Gastroesophageal sphincter (tissue), 4 donors: ENCODE results near the gene RBBP7. TPM values are rescaled to one million over a fixed set of nuclear protein-coding genes. Genes with fewer than 3 reads are reported as not detected.

ENCODE experiments used
- ATAC-seq: fragments of 150-250 bp; one replicate; pipeline ENCODE4 v1.9.1; 2016; ENCODE audit warnings: mild to moderate bottlenecking, moderate library complexity
- H3K27ac ChIP-seq, 4 donors: fragments of 200-600 bp; sonication (generic) in 3 of 4; 1 replicate in 3 of 4; 2 replicates in 1 of 4; pipeline ENCODE4 v1.5.1; 2016 to 2019
- H3K27me3 ChIP-seq: fragments of 200-600 bp; sonication (generic); one replicate; pipeline ENCODE4 v1.5.1; 2019
- H3K36me3 ChIP-seq, 2 donors: fragments of 200-600 bp; sonication (generic); one replicate each; pipeline ENCODE4 v1.5.1; 2019; ENCODE audit warnings: control low read depth in 1 of 2
- H3K4me1 ChIP-seq, 3 donors: fragments of 200-600 bp; sonication (generic); 1 replicate in 2 of 3; 2 replicates in 1 of 3; pipeline ENCODE4 v1.5.1; 2016 to 2019; ENCODE audit warnings: control low read depth in 2 of 3
- H3K4me3 ChIP-seq, 2 donors: fragments of 200-600 bp; sonication (generic); one replicate each; pipeline ENCODE4 v1.5.1; 2019; ENCODE audit warnings: mild to moderate bottlenecking in 1 of 2, moderate library complexity in 1 of 2
- H3K9me3 ChIP-seq, 3 donors: fragments of 200-600 bp; sonication (generic); one replicate each; pipeline ENCODE4 v1.5.1; 2017 to 2019; ENCODE audit warnings: control low read depth in 2 of 3
- CTCF ChIP-seq, 4 experiments: fragments of 200-600 bp in 2 of 4; fragments of 450-650 bp in 2 of 4; sonication (generic) in 1 of 4; IDR thresholded peaks; one replicate each; pipeline ENCODE4 v1.5.1; 2017 to 2019; ENCODE audit warnings: antibody characterized with exemption in 4 of 4, mild to moderate bottlenecking in 2 of 4, moderate library complexity in 2 of 4
- EP300 ChIP-seq: sonication (generic); formaldehyde crosslinking; IDR thresholded peaks from one replicate; pipeline ENCODE4 v1.6.1; 2017; ENCODE audit warnings: antibody characterized with exemption, mild to moderate bottlenecking
- POLR2A ChIP-seq, 2 donors: fragments of 450-650 bp; IDR thresholded peaks; one replicate each; pipeline ENCODE4 v1.6.1; 2017; ENCODE audit warnings: antibody characterized with exemption in 2 of 2, mild to moderate bottlenecking in 2 of 2, moderate library complexity in 1 of 2
- POLR2AphosphoS5 ChIP-seq: sonication (generic); formaldehyde crosslinking; IDR thresholded peaks from one replicate; pipeline ENCODE4 v1.6.1; 2017; ENCODE audit warnings: antibody characterized with exemption
- WGBS, 2 donors: methylation state at CpG; one replicate each; pipeline ENCODE4 v1.1.5; 2018; ENCODE audit warnings: low coverage in 1 of 2; 5-methylcytosine and 5-hydroxymethylcytosine counted together
- total RNA-seq, 4 donors: library from RNA; depleted of rRNA; stranded (reverse); fragments of >200 nt; gene quantifications; one replicate each; pipeline ENCODE4 v1.1.0, GENCODE V29; 2016

Gene RBBP7
- total RNA-seq, 4 donors from 2014 or later: 112 to 233 (median 119) TPM

GRCh38 chrX:16883487-16883804, 13.3 kb upstream of the RBBP7 start:
- ATAC-seq: no peak
- Histone ChIP-seq H3K27me3 (no peaks in the 10 kb centered on the region), H3K9me3 (no peaks in the 10 kb centered on the region), H3K4me1 (peaks cover 0 to 13% (median 0%) of the 10 kb centered on the region in 3 donors), H3K36me3 (no peaks in the 10 kb centered on the region), H3K4me3 (peak overlapping the region in 1 of 2 donors; percentile 50), H3K27ac (peak overlapping the region in 2 of 4 donors; percentile 72 to 79)
- 40 to 67% methylated on average over 1 to 3 of the region's 3 CpGs for WGBS, 2 donors
- TF ChIP-seq CTCF (IDR thresholded peaks at IDR 0.05) (no peak), POLR2AphosphoS5 (no peak), POLR2A (IDR thresholded peaks at IDR 0.05) (no peak), EP300 (no peak)

- 0 to 6% methylated on average over 11 to 13 of the region's 27 CpGs for WGBS, 2 donors
Measured at GRCh38 chrX:16882702-16883486, 12.7 kb upstream of the RBBP7 start.

GRCh38 chrX:16882169-16882568, 12.0 kb upstream of the RBBP7 start:
- no peak for TF ChIP-seq EP300
- H3K4me3 ChIP-seq: peak overlapping the region; percentile 39 to 50
- H3K9me3 ChIP-seq: no peaks in the 10 kb centered on the region
- ATAC-seq: peak; percentile 49
- peak overlapping the region in 1 of 4 donors; percentile 72 for H3K27ac ChIP-seq
- no peaks in the 10 kb centered on the region for H3K36me3 ChIP-seq
- no peaks in the 10 kb centered on the region for H3K27me3 ChIP-seq
- WGBS, 2 donors: 7 to 23% methylated on average over 3 of the region's 7 CpGs
- peaks cover 0 to 13% (median 0%) of the 10 kb centered on the region in 3 donors for H3K4me1 ChIP-seq

More at GRCh38 chrX:16882702-16883486, 12.7 kb upstream of the RBBP7 start:
- Histone ChIP-seq H3K9me3 (no peaks in the 10 kb centered on the region), H3K4me1 (peaks cover 0 to 13% (median 0%) of the 10 kb centered on the region in 3 donors), H3K27ac (peak overlapping the region; percentile 50 to 79 (median 72)), H3K36me3 (no peaks in the 10 kb centered on the region), H3K4me3 (peak overlapping the region; percentile 39 to 50), H3K27me3 (no peaks in the 10 kb centered on the region)
- ATAC-seq: peak; percentile 52
- peak; percentile 7 to 63 (median 48) for TF ChIP-seq CTCF (IDR thresholded peaks at IDR 0.05)
- TF ChIP-seq POLR2AphosphoS5: no peak

GRCh38 chrX:16876696-16877095, 6.5 kb upstream of the RBBP7 start:
- no peak for TF ChIP-seq EP300
- no peak for TF ChIP-seq POLR2AphosphoS5
- no peak for TF ChIP-seq CTCF (IDR thresholded peaks at IDR 0.05)
- TF ChIP-seq POLR2A (IDR thresholded peaks at IDR 0.05): no peak
- no peaks in the 10 kb centered on the region for H3K9me3 ChIP-seq
- H3K4me1 ChIP-seq: peaks cover 0 to 7% (median 0%) of the 10 kb centered on the region in 3 donors
- WGBS, 2 donors: 14 to 57% methylated on average over 1 of the region's 1 CpG
- no peaks in the 10 kb centered on the region for H3K36me3 ChIP-seq
- H3K4me3 ChIP-seq: no peak overlapping the region
- ATAC-seq: no peak
- H3K27me3 ChIP-seq: no peaks in the 10 kb centered on the region
- H3K27ac ChIP-seq: no peak overlapping the region

- no peaks in the 10 kb centered on the region for H3K36me3 ChIP-seq
- H3K4me3 ChIP-seq: no peak overlapping the region
- 76 to 77% methylated on average over 4 to 5 of the region's 5 CpGs for WGBS, 2 donors
- ATAC-seq: no peak
- no peaks in the 10 kb centered on the region for H3K9me3 ChIP-seq
- H3K27me3 ChIP-seq: no peaks in the 10 kb centered on the region
- peaks cover 0 to 16% (median 9%) of the 10 kb centered on the region in 3 donors for H3K4me1 ChIP-seq
- no peak for TF ChIP-seq POLR2AphosphoS5
- no peak overlapping the region for H3K27ac ChIP-seq
Measured at GRCh38 chrX:16874458-16875095, 4.4 kb upstream of the RBBP7 start.

GRCh38 chrX:16873106-16873505, 2.9 kb upstream of the RBBP7 start:
- no peak for ATAC-seq
- Histone ChIP-seq H3K27ac (no peak overlapping the region), H3K9me3 (no peaks in the 10 kb centered on the region), H3K36me3 (no peaks in the 10 kb centered on the region), H3K4me1 (peaks cover 0 to 25% (median 9%) of the 10 kb centered on the region in 3 donors), H3K4me3 (no peak overlapping the region), H3K27me3 (no peaks in the 10 kb centered on the region)
- WGBS, 2 donors: 86 to 100% methylated on average over 1 of the region's 8 CpGs
- TF ChIP-seq POLR2AphosphoS5 (no peak), EP300 (no peak), CTCF (IDR thresholded peaks at IDR 0.05) (no peak), POLR2A (IDR thresholded peaks at IDR 0.05) (no peak)
